ENCODE data around the gene VARS2. TPM values are rescaled to one million over a fixed set of nuclear protein-coding genes. Genes with fewer than 3 reads are reported as not detected.

VARS2 gene
- total RNA-seq, 4 donors from 2014 or later = 24.2 to 40.0 (median 31.1) TPM

GRCh38 chr6:30890646-30891449 is 23.2 kb upstream of the VARS2 start:
- DNase-seq = peak in 1 of 3 donors; percentile 37
- Histone ChIP-seq H3K36me3 (peaks cover 0 to 74% (median 0%) of the 10 kb centered on the region in 3 donors), H3K27ac (no peak overlapping the region), H3K9me3 (no peaks in the 10 kb centered on the region), H3K27me3 (no peaks in the 10 kb centered on the region), H3K4me1 (peaks cover 0 to 11% (median 4%) of the 10 kb centered on the region in 4 donors), H3K4me3 (no peak overlapping the region)
- TF ChIP-seq POLR2A (IDR thresholded peaks at IDR 0.05) (no peak), CTCF (IDR thresholded peaks at IDR 0.05) (no peak)

- Histone ChIP-seq H3K27me3 (no peaks in the 10 kb centered on the region), H3K36me3 (peaks cover 0 to 79% (median 0%) of the 10 kb centered on the region in 3 donors), H3K27ac (no peak overlapping the region), H3K9me3 (no peaks in the 10 kb centered on the region), H3K4me1 (peaks cover 0 to 5% (median 1%) of the 10 kb centered on the region in 4 donors), H3K4me3 (no peak overlapping the region)
- TF ChIP-seq CTCF (IDR thresholded peaks at IDR 0.05) (no peak), POLR2A (IDR thresholded peaks at IDR 0.05) (no peak)
- no peak for DNase-seq
These were observed 22.7 kb upstream of the VARS2 start for GRCh38 chr6:30891450-30891723.

- TF ChIP-seq CTCF (IDR thresholded peaks at IDR 0.05) (no peak), POLR2A (IDR thresholded peaks at IDR 0.05) (no peak)
- Histone ChIP-seq H3K9me3 (no peaks in the 10 kb centered on the region), H3K4me1 (no peaks in the 10 kb centered on the region), H3K27me3 (no peaks in the 10 kb centered on the region), H3K4me3 (no peak overlapping the region), H3K36me3 (peaks cover 0 to 85% (median 0%) of the 10 kb centered on the region in 3 donors), H3K27ac (no peak overlapping the region)
- DNase-seq = peak in 1 of 3 donors; percentile 32
These were observed 22.1 kb upstream of the VARS2 start for GRCh38 chr6:30891816-30892538.

- Histone ChIP-seq H3K4me1 (no peaks in the 10 kb centered on the region), H3K36me3 (peaks cover 0 to 96% (median 0%) of the 10 kb centered on the region in 3 donors), H3K27ac (no peak overlapping the region), H3K4me3 (no peak overlapping the region), H3K27me3 (no peaks in the 10 kb centered on the region), H3K9me3 (no peaks in the 10 kb centered on the region)
- no peak for TF ChIP-seq POLR2A (IDR thresholded peaks at IDR 0.05)
- no peak for DNase-seq
These were observed 20.9 kb upstream of the VARS2 start for GRCh38 chr6:30893001-30893591.

- Histone ChIP-seq H3K4me3 (no peak overlapping the region), H3K4me1 (no peaks in the 10 kb centered on the region), H3K27me3 (no peaks in the 10 kb centered on the region), H3K27ac (no peak overlapping the region), H3K36me3 (peaks cover 0 to 98% (median 0%) of the 10 kb centered on the region in 3 donors), H3K9me3 (no peaks in the 10 kb centered on the region)
- TF ChIP-seq CTCF (IDR thresholded peaks at IDR 0.05) (no peak), POLR2A (IDR thresholded peaks at IDR 0.05) (no peak)
- DNase-seq = no peak
These were observed 20.4 kb upstream of the VARS2 start for GRCh38 chr6:30893666-30894065.

- Histone ChIP-seq H3K27ac (no peak overlapping the region), H3K9me3 (no peaks in the 10 kb centered on the region), H3K36me3 (peaks cover 0 to 98% (median 0%) of the 10 kb centered on the region in 3 donors), H3K4me1 (no peaks in the 10 kb centered on the region), H3K27me3 (no peaks in the 10 kb centered on the region), H3K4me3 (no peak overlapping the region)
- DNase-seq = no peak
- TF ChIP-seq CTCF (IDR thresholded peaks at IDR 0.05) (no peak), POLR2A (IDR thresholded peaks at IDR 0.05) (no peak)
These were observed 19.7 kb upstream of the VARS2 start for GRCh38 chr6:30894381-30894780.

Measured in Peyer's patch (tissue), 4 donors.